ENCODE results near the gene HOXB2. TPM values are rescaled to one million over a fixed set of nuclear protein-coding genes. Genes with fewer than 3 reads are reported as not detected.

The HOXB2 gene
- total RNA-seq, 2 donors from 2014 or later, result 3.2 to 21.7 TPM

DNA sequence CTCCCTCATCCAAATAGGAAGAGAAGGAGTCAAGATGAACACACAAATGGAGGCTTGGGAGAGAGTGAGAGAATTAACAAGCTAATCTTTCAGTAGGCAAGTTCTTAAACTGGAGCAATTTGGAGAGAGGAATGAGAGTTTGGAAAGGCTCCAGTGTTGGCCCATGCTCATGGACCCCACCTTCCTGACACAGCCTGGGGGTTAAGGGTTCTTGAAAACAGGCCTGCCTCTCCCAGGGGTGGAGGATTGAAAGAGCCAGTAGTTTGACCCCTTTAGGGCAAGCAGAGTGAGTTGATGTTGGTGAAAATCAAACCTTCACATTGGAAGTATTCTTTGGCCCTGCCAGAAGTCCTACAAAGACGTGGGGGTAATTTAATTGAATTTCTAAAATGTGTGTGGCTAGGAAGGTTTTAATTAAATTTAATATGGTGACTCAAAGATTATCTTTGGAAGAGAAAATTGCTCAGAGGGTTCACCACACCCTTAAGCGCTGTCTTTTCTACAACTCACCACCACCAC is 39.4 kb upstream of the HOXB2 start:
- no peaks in the 10 kb centered on the region for H3K9me3 Mint-ChIP-seq
- no peak for DNase-seq (ENCODE audit: low spot score in 2 of 2)

DNA sequence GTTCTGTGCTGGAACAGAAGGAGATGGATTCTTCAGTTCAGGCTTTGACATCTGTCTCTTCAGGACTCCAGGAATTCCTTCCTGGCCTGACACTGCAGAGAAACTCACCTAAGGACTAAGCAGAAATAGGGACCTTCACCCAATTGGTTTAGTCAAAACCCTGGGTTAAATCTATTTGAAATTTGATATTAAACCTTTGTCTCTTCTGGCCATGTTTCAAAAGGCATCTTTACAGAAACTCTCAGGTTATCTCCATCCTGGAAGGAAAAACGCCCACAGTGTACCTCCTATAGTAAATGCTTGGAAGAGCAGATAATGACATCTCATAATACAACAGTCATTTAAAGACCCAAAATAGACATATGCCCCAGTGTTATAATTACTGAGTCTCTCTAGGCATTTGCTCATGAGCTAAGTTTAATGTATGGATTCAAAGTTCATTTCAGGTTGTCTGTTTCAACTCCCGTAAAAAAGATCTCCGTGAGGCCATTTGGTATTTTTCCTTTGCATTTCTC is 38.9 kb upstream of the HOXB2 start:
- ATAC-seq (no peak), DNase-seq (ENCODE audit: low spot score in 2 of 2) (no peak)
- H3K36me3 Mint-ChIP-seq, result peaks cover 0 to 10% of the 10 kb centered on the region in 2 donors
- no peak overlapping the region for H3K27ac Mint-ChIP-seq
- H3K9me3 Mint-ChIP-seq, result no peaks in the 10 kb centered on the region

More for the DNA sequence above, 39.4 kb upstream of the HOXB2 start:
- no peak for ATAC-seq
- peaks cover 0 to 5% of the 10 kb centered on the region in 2 donors for H3K36me3 Mint-ChIP-seq
- no peak overlapping the region for H3K27ac Mint-ChIP-seq

DNA sequence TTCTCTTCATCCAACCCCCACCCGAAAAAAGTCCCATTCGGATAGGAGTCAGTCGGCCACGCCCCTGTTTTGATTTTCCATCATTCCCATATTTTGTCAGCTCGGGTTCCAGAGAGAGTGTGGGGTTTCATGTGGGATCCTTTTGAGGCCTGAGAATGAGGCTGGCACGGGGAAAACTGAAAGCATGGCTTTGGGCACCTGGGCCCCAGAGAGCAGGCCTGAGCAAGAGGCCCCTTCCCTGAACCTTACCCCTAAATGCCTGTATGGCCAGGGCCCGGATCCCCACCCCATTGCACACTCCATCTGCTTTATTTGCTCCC is 37.8 kb upstream of the HOXB2 start:
- ATAC-seq (no peak), DNase-seq (ENCODE audit: low spot score in 2 of 2) (no peak)
- peaks cover 0 to 11% of the 10 kb centered on the region in 2 donors for H3K36me3 Mint-ChIP-seq
- H3K9me3 Mint-ChIP-seq, result no peaks in the 10 kb centered on the region
- no peak overlapping the region for H3K27ac Mint-ChIP-seq

DNA sequence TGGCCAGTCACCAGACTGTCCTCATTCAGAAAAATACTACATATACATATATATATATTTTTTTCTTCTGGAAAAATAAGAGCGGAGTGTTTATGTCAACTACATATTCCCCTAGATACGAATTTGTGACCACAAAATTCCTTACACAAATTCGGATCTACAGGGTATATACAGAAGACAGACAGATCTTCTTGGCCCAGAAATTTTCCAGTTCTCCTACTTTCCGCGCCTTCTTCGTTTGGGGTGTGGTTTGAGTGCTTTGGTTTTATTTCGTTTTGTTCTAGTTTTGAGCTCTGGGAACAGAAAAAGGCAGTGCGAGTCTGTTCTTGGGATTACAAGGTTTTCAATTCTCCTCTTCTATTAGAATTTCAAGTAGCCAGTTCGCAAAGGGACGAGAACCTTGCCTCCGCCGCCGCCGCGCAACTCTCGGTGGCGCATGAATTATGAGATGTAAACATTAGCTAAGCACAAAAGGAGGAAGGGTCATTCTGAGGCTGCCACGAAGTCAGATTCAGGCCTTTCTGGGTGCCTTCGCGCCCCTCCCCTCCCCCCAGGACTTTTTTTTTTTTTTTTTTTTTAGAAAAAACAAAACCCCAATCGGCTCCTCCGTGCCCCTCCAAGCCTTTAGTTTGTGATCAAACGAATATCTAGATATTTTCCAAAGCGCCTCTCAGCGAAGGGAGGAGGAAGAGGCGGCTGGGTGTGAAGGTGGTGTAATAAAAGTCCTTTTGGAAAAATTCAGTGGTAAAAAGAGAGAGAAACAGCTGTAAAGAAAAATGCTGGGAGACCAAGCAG is 35.0 kb upstream of the HOXB2 start:
- no peak overlapping the region for H3K27ac Mint-ChIP-seq

DNA sequence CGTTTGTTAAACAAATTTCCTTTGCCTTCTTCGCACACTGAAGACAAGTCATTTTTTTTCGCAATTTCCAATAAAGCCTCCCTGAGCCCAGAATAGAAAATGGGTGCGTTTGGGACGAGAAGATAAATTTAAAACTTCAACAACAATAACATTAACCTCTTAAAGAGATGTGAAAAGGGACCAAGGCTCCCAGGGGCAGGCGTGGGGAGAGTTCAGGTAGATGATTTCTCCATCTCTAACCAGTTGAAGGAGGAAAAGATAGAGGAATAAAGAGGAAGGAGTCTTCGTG is 34.5 kb upstream of the HOXB2 start:
- Mint-ChIP-seq H3K36me3 (peaks cover 0 to 6% of the 10 kb centered on the region in 2 donors), H3K27ac (peak overlapping the region in 1 of 2 donors; percentile 65), H3K9me3 (no peaks in the 10 kb centered on the region)
- ATAC-seq (no peak), DNase-seq (ENCODE audit: low spot score in 2 of 2) (no peak)

More for the DNA sequence above, 35.0 kb upstream of the HOXB2 start:
- Mint-ChIP-seq H3K36me3 (peaks cover 0 to 6% of the 10 kb centered on the region in 2 donors), H3K9me3 (no peaks in the 10 kb centered on the region)
- no peak for ATAC-seq
- no peak for DNase-seq (ENCODE audit: low spot score in 2 of 2)

DNA sequence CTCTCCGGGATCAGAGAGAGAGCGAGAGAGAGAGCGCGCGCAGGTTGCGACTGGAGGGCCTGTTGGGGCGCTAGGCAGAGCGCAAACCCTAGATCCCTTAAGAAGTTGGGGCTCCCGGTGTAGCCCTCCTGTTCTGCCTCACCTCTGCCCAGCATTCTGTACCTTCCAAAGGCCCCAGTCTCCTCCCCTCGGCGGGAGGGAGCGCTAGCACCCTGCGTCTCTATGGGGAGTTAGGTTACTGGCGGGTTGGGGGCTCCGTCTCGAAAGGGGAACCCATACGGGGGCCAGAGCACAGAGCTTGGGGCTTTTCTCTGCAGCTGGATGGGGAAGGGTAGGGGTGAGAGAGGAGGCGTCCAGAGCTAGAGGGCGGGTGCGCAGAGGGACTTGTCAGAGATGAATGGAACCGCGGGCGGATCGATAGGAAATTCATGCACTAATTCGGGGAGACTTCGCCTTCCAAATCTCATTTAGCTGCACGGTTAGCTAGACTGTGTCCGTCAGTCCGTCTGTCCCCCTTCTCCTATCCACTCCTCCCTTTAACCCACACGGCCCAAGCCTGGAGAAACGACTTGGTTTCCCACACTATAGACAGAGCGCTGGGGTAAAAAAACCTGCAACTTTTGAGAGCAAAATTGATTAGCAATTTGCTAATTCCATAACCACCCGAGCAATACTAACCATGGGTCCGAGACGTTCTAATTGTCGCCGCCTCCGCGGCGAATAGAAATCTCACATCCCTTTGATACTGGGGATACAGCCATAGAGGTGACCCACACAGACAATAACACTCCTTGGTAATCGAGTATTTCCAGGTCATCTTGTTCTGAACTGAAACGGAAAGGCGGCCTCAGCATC is 33.9 kb upstream of the HOXB2 start:
- Mint-ChIP-seq H3K36me3 (peaks cover 0 to 6% of the 10 kb centered on the region in 2 donors), H3K9me3 (no peaks in the 10 kb centered on the region), H3K27ac (peak overlapping the region in 1 of 2 donors; percentile 65)
- ATAC-seq, result peak; percentile 65 to 83
- DNase-seq (ENCODE audit: low spot score in 2 of 2), result no peak

DNA sequence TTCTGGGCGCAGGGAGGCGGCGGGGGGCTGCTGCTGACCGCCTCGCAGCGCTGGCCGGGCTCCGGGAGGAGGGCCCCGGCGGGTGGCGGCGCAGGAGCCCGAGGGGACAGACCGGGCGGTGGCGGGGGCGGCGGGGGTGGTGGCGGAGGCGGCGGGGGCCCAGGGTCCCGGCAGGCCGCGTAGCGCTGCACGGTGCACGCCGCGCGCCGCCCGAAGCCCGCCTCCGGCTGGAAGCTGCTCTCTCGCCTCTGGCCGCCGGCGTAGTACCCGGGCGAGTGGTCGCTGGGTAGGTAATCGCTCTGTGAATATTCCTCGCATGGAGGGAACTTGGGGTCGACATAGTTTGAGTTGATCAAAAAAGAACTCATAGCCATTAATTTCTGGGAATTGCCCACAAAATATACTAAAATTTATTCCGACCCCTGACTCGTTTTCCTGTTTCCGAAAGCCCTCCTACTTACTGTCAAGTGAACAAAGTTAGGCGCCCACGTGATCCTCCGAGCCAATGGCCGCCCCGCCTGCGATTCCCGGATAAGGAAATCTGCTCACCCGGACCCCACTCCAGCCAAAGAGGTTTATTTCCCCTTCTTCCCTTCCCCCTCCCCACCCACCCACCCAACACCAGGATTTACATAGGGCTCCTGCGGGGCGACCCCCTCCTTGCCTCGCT is 33.2 kb upstream of the HOXB2 start, which contains the start of gene HOXB4:
Gene HOXB4 (minus strand): TSS at position 405 of the 670 bp plus-strand sequence. CDS start 31 bp downstream, at position 374.
- DNase-seq (ENCODE audit: low spot score in 2 of 2), result peak; percentile 55 to 78
- peak within 1 kb of the TSS in 1 of 2 donors; percentile 65 for H3K27ac Mint-ChIP-seq
- peak; percentile 75 to 87 for ATAC-seq
- no peaks in the 10 kb centered on the region for H3K9me3 Mint-ChIP-seq
- peaks cover 0 to 6% of the 10 kb centered on the region in 2 donors for H3K36me3 Mint-ChIP-seq

DNA sequence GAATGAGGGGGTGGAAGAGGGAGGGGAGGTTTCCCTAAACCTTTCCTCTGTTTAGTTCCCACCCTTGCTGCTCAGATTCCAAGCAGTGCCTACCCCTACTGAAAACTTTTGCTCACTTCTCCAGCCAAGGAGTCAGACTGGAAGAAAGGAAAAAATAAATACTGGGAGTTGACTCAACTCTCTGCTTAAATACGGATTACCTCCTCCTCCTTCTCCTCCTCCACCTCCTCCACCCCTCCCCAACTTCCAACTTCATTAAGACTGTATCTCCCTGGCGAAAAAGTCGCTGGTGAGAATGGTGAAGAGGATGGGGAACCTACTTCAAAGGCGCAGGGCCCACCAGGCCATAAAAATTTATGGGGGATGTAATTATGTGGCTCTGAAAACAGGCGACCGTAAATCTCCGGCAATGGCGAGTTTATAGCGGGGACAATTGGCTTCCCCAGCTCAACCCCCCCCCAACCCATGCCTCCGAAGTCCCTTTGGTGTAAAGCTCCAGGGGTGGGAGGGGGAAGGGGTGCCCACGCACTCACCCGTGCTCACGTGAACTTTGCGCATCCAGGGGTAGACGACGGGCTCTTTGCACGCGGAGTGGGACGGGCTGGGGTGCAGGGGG is 32.5 kb upstream of the HOXB2 start:
- no peak for DNase-seq (ENCODE audit: low spot score in 2 of 2)
- no peak overlapping the region for H3K27ac Mint-ChIP-seq
- ATAC-seq, result peak; percentile 2 to 13
- no peaks in the 10 kb centered on the region for H3K9me3 Mint-ChIP-seq
- peaks cover 0 to 6% of the 10 kb centered on the region in 2 donors for H3K36me3 Mint-ChIP-seq

DNA sequence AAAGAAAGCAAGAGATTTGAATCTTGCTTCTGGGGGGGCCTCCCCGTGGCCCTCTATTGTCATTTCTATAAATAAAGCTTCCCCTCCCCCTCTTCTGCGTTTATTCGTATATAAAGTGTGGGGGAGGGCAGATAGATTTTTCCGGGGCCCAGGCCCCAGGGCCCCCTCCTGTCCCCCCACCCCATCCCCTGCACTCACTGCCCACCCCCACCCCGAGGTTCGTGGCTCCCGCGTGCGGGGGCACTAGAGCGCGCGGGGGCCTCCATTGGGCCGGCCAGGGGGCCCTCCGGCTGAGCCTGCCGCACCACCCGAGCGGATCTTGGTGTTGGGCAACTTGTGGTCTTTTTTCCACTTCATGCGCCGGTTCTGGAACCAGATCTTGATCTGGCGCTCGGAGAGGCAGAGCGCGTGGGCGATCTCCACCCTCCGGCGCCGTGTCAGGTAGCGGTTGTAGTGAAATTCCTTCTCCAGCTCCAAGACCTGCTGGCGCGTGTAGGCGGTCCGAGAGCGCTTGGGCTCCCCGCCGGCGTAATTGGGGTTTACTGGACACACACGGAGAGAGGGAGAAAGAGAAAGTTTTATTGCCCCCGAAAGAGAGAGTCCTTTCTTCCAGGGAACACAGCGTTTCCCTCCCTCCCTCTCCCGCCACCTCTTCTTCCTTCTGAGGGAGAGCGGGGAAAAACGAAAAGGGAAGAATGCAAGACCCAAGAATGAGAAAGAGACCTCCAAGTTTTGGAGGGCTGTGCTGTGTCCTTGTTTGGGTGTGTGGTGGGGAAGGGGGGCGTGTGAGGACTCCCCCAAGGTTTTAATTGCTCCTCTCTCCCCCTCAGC is 31.8 kb upstream of the HOXB2 start:
- DNase-seq (ENCODE audit: low spot score in 2 of 2) (no peak), ATAC-seq (no peak)

DNA sequence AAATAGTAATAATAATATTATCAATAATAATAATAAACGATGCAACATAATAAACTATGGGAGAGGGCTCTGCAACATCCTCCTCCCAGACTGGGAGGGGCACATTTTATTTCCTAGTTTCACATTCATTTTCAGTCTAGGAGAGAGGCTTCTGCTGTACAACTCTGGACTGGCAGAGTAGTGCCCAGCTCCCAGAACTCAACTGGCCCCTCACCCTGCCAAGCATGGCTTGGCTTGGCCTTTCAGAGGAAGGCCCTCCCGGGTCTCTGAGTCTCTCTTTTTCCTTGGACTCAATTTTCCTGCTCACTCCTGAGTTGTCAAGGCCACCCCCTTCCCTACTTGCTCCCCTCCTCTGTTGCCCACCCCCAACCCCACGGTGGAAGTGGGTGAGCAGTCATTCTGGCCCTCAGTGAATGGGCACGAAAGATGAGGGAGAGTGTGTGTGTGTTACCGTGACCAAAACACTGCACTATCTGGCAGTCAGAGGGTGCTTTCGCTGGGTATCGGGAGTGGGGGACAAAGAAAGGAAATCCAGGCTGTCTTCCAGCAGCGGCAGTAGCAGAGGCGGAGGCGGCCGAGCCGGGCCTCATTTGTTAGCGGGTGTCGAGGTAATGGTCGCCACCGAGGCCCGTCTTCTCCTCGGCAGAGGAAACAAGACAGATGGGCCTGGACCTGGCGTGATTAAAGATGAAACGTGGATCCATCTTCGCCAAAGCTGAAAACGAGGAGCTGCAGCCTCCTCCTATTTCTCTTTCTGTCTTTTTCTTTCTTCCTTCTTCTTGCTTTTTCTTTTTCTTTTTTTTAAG is 31.0 kb upstream of the HOXB2 start:
- peaks cover 0 to 6% of the 10 kb centered on the region in 2 donors for H3K36me3 Mint-ChIP-seq
- H3K9me3 Mint-ChIP-seq, result no peaks in the 10 kb centered on the region
- ATAC-seq (no peak), DNase-seq (ENCODE audit: low spot score in 2 of 2) (no peak)
- no peak overlapping the region for H3K27ac Mint-ChIP-seq

More for the DNA sequence above, 31.8 kb upstream of the HOXB2 start:
- Mint-ChIP-seq H3K9me3 (no peaks in the 10 kb centered on the region), H3K27ac (no peak overlapping the region), H3K36me3 (peaks cover 0 to 6% of the 10 kb centered on the region in 2 donors)

DNA sequence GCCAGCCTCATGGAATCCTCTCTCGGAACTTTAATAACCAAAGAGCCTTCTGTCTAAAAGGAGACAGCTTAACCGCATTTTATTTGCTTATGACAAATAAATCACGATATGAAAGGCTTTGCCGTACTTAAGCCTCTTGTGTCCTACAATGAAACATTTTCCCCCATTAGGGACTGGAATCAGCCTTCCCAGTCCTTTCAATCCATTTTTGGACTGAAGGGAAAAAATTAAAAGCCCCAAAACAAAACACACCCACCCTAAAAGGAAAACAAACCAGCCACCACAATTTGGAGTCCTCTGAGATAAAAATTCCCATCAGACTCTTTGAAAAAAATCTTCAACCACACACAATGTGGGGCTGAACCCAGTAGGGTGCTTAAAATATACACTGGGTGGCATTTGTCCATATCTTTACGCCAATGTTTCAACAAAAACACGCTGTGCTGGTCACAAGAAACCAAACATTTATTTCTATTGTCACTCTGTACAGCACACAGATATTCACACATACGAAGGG is 30.2 kb upstream of the HOXB2 start:
- Mint-ChIP-seq H3K27ac (no peak overlapping the region), H3K9me3 (no peaks in the 10 kb centered on the region), H3K36me3 (peaks cover 0 to 6% of the 10 kb centered on the region in 2 donors)
- ATAC-seq (no peak), DNase-seq (ENCODE audit: low spot score in 2 of 2) (no peak)

DNA sequence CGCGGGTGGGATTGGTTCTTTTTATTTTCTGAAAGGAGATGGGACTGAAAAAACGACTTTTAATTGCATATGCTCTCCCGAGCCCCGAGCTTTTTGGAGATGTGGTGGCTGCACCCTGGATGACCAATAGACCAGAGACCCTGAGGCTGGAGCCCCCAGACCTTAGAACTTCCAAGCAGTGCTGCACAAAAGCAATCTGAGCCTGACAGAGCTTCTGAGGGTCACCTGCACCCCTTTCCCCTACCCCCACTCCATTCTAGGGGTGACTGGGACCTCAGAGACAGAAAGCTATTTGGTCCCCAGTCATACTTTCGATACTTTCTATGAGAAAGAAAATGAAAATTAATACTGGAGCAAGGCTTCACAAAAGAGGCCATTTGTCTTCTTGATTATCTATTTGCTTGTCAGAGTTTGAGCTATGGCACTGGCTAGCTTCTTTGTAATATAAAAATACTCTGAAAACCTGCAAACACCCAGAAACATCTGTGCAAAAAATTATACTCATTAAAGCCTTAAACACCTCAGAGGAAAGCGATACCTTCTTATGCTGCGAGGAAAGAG is 29.7 kb upstream of the HOXB2 start:
- no peak overlapping the region for H3K27ac Mint-ChIP-seq
- H3K9me3 Mint-ChIP-seq, result no peaks in the 10 kb centered on the region
- H3K36me3 Mint-ChIP-seq, result peaks cover 0 to 6% of the 10 kb centered on the region in 2 donors
- DNase-seq (ENCODE audit: low spot score in 2 of 2), result no peak
- ATAC-seq, result no peak

DNA sequence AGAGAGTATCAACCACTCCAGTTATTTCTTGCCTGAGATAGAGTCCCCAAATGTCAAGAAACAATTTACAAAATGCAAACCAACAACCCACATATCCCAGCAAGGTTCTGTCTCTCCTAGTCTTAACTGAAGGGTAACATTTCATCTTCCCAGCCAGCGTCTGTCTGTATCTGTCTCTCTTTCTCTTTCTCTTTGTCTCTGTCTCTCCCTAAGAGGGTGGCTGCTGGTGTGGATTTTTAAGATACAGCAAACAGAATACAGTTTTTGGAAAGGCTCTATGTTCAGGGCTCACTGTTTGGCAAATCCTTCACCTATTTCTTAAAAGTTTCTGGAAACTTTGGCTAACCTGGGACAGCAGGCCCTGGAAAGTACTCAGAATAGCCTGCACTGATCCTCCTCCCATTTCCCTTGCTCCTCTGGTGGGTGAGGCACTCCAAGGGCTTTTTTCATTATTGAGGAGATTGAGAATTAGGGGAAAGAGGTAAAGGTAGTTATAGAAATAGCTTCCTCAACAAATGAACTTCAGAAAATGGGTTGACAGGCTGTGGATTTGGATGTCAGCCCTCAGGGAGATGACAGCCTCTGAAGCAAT is 27.0 kb upstream of the HOXB2 start:
- H3K9me3 Mint-ChIP-seq, result no peaks in the 10 kb centered on the region
- ATAC-seq (no peak), DNase-seq (ENCODE audit: low spot score in 2 of 2) (no peak)
- no peaks in the 10 kb centered on the region for H3K36me3 Mint-ChIP-seq
- no peak overlapping the region for H3K27ac Mint-ChIP-seq
